SK-N-SH treated with all-trans-retinoic acid at 6 μM for 48 hours (cell line): ENCODE measurements around the gene SYNJ2.

ENCODE experiments used
- ATAC-seq: fragments of 200-7000 bp; cut with Tn5 transposase; 3 replicates; pipeline ENCODE4 v1.9.1; 2020; ENCODE audit warnings: mild to moderate bottlenecking, moderate library complexity
- ARNTL ChIP-seq: fragments of 450-650 bp; formaldehyde crosslinking; IDR thresholded peaks from 2 replicates; pipeline ENCODE4 v1.5.0; 2020; ENCODE audit warnings: low read depth, mild to moderate bottlenecking, moderate library complexity, borderline replicate concordance
- CREB5 ChIP-seq: fragments of 250-450 bp; sonication (Bioruptor Pico); IDR thresholded peaks from 2 replicates; pipeline ENCODE4 v1.5.1; 2020; ENCODE audit warnings: low read depth, mild to moderate bottlenecking, moderate library complexity
- CSRNP3 ChIP-seq: fragments of 250-450 bp; sonication (Bioruptor Pico); IDR thresholded peaks from 2 replicates; pipeline ENCODE4 v1.5.1; 2021; ENCODE audit warnings: mild to moderate bottlenecking, moderate library complexity
- ESRRG ChIP-seq: fragments of 250-450 bp; sonication (Bioruptor Pico); IDR thresholded peaks from 2 replicates; pipeline ENCODE4 v1.6.1; 2021; ENCODE audit warnings: mild to moderate bottlenecking
- GLIS3 ChIP-seq: fragments of 250-450 bp; sonication (Bioruptor Pico); IDR thresholded peaks from 2 replicates; pipeline ENCODE4 v1.5.0; 2020; ENCODE audit warnings: mild to moderate bottlenecking, moderate library complexity
- ISL1 ChIP-seq: fragments of 250-450 bp; sonication (Bioruptor Pico); IDR thresholded peaks from 2 replicates; pipeline ENCODE4 v2.1.2; 2022; ENCODE audit warnings: mild to moderate bottlenecking, moderate library complexity
- OSR1 ChIP-seq: fragments of 250-450 bp; sonication (Bioruptor Pico); IDR thresholded peaks from 2 replicates; pipeline ENCODE4 v1.8.0; 2022; ENCODE audit warnings: moderate library complexity, mild to moderate bottlenecking, inconsistent platforms
- PATZ1 ChIP-seq: fragments of 250-450 bp; sonication (Bioruptor Pico); IDR thresholded peaks from 2 replicates; pipeline ENCODE4 v1.8.0; 2020; ENCODE audit warnings: mild to moderate bottlenecking, moderate library complexity, borderline replicate concordance
- PPARA ChIP-seq: fragments of 250-450 bp; sonication (Bioruptor Pico); IDR thresholded peaks from 2 replicates; pipeline ENCODE4 v1.5.0; 2020; ENCODE audit warnings: mild to moderate bottlenecking, borderline replicate concordance
- RARB ChIP-seq: fragments of 250-450 bp; sonication (Bioruptor Pico); IDR thresholded peaks from 2 replicates; pipeline ENCODE4 v1.8.0; 2021; ENCODE audit warnings: mild to moderate bottlenecking, moderate library complexity
- SNAI2 ChIP-seq: fragments of 250-450 bp; sonication (Bioruptor Pico); IDR thresholded peaks from 2 replicates; pipeline ENCODE4 v1.5.0; 2020; ENCODE audit warnings: mild to moderate bottlenecking, moderate library complexity
- TCF4 ChIP-seq: fragments of 250-450 bp; sonication (Bioruptor Pico); IDR thresholded peaks from 2 replicates; pipeline ENCODE4 v1.8.0; 2021; ENCODE audit warnings: mild to moderate bottlenecking, moderate library complexity, borderline replicate concordance
- TOX ChIP-seq: fragments of 250-450 bp; sonication (Bioruptor Pico); IDR thresholded peaks from 2 replicates; pipeline ENCODE4 v1.8.0; 2021; ENCODE audit warnings: mild to moderate bottlenecking, moderate library complexity, borderline replicate concordance
- TSHZ2 ChIP-seq: fragments of 250-450 bp; sonication (Bioruptor Pico); IDR thresholded peaks from 2 replicates; pipeline ENCODE4 v1.5.0; 2020; ENCODE audit warnings: mild to moderate bottlenecking, moderate library complexity
- ZC3H10 ChIP-seq: fragments of 250-450 bp; sonication (Bioruptor Pico); IDR thresholded peaks from 2 replicates; pipeline ENCODE4 v1.5.1; 2021; ENCODE audit warnings: mild to moderate bottlenecking, moderate library complexity
- ZFP3 ChIP-seq: fragments of 250-450 bp; sonication (Bioruptor Pico); IDR thresholded peaks from 2 replicates; pipeline ENCODE4 v1.5.0; 2020; ENCODE audit warnings: mild to moderate bottlenecking, moderate library complexity
- ZNF8 ChIP-seq: fragments of 450-650 bp; formaldehyde crosslinking; IDR thresholded peaks from 2 replicates; pipeline ENCODE4 v1.5.0; 2020; ENCODE audit warnings: mild to moderate bottlenecking, moderate library complexity

Gene SYNJ2

GRCh38 chr6:158044525-158044888 lies 62.8 kb downstream of the SYNJ2 start:
- TF ChIP-seq PPARA (CRISPR knock-in tag) (no peak), CSRNP3 (CRISPR knock-in tag) (no peak), CREB5 (CRISPR knock-in tag) (no peak), ARNTL (CRISPR knock-in tag) (no peak)

GRCh38 chr6:158046201-158047126 lies 64.8 kb downstream of the SYNJ2 start:
- TF ChIP-seq ZFP3 (CRISPR knock-in tag) (no peak), ISL1 (CRISPR knock-in tag) (no peak), ZNF8 (CRISPR knock-in tag) (no peak), CREB5 (CRISPR knock-in tag) (no peak), SNAI2 (CRISPR knock-in tag) (no peak), GLIS3 (CRISPR knock-in tag) (no peak), TSHZ2 (CRISPR knock-in tag) (no peak), ESRRG (CRISPR knock-in tag) (no peak), TOX (CRISPR knock-in tag) (no peak), ZC3H10 (CRISPR knock-in tag) (no peak), RARB (CRISPR knock-in tag) (no peak), PATZ1 (CRISPR knock-in tag) (no peak), TCF4 (CRISPR knock-in tag) (no peak), CSRNP3 (CRISPR knock-in tag) (no peak)
- ATAC-seq, result no peak

More at GRCh38 chr6:158044525-158044888, 62.8 kb downstream of the SYNJ2 start:
- ATAC-seq, result no peak

DNA sequence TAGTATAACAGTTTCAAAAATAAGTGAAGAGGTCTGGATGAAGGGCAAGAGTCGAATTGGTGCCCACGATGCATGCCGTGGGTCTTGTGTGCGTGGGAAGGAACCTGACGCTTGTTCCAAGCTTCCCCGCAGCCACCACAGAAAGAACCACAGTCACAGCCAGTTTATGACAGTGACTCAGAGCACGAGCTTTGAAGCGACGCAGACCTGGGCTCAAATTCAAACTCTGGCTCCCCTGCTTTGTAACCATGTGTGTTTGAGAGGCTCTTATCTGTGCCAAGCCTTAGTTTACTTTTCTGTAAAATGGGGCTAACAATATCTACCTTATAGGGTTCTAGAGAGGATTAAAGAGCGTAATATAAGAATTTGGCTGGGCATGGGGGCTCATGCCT lies 65.5 kb downstream of the SYNJ2 start:
- ATAC-seq, result no peak
- no peak for TF ChIP-seq OSR1
